Erythroblast (primary cell): ENCODE results near the gene PLA2G4D.

Experiments
- GATA1 ChIP-seq: IDR thresholded peaks from 2 replicates; pipeline ENCODE4 v1.6.1; 2011; ENCODE audit warnings: low read depth, mild to moderate bottlenecking, control low read depth, low read length, moderate library complexity
- POLR2A ChIP-seq: IDR thresholded peaks from 2 replicates; pipeline ENCODE4 v1.6.1; 2011; ENCODE audit warnings: mild to moderate bottlenecking, low read length

GRCh38 chr15:42071717-42072116 is 22.6 kb downstream of the PLA2G4D start:
- TF ChIP-seq POLR2A (no peak), GATA1 (no peak)
